GM12874 (cell line): ENCODE data around the gene CHCHD3.

Source experiments
- CTCF ChIP-seq: IDR thresholded peaks from 2 replicates; pipeline ENCODE4 v1.5.1; 2011; ENCODE audit warnings: low read depth, mild to moderate bottlenecking, control low read depth, low read length, moderate library complexity; ENCODE audit not compliant: insufficient read depth

Gene CHCHD3

DNA sequence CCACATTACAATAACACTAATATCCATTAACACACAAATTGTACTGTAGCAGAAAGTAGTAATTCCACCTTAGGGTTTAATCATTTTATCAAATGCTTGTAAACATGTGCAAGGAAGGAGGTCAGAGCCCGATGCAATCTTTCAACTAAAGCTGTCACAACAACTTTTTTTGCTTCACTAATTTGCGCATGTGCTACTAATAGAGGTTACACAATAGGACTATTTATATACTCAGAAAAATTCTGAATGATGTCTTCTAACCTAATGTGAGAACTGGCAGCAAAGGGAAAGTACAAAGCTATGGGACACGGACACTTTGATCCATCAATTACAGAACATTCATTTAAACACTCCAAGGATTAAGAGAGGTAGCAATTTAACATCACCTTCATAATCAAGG, 244.4 kb downstream of the CHCHD3 start:
- no peak for TF ChIP-seq CTCF

GRCh38 chr7:132836746-132837145, 245.1 kb downstream of the CHCHD3 start:
- TF ChIP-seq CTCF: no peak

- no peak for TF ChIP-seq CTCF
Measured at GRCh38 chr7:132830941-132831340, 250.9 kb downstream of the CHCHD3 start.

DNA sequence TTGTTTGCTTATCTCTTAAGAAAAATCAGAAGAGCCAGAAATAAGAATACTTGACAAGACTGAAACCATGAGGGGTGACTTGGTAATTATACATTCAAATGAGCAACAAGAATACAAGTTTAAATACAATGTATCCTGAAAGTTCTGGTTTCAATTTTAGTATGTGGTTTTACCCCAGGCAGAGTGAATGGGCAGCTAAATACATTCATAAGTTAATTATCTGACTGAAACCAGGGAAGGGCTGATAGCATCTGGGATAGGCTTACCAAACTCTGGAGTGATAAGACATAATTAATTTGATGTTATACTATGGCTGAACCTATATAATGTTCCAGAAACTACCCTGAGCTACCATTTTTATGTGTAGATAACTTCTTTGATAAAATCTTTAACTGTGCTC, 253.4 kb downstream of the CHCHD3 start:
- no peak for TF ChIP-seq CTCF

GRCh38 chr7:132825932-132826835, 255.7 kb downstream of the CHCHD3 start:
- no peak for TF ChIP-seq CTCF

DNA sequence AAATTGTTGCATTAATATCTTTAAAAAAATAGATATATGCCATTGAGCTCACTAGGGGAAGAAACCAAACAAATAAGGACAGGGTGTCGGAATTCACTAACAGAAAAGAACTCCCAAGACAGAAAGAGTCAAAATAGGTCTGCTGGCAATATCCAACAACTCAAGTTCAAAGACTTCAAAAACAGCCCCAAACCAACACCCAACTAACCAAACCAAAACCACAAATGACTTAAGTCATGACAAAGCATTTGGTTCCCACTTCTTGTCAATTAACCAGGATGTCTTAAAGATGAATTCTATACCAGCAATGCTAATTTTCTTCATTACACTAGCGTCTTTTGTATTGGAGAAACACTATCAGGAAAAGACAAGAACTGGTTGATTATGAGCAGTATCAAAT, 256.7 kb downstream of the CHCHD3 start:
- no peak for TF ChIP-seq CTCF

- no peak for TF ChIP-seq CTCF
Measured at GRCh38 chr7:132819648-132820047, 262.2 kb downstream of the CHCHD3 start.
